ENCODE measurements around the gene PDE8B.
A peak's percentile ranks its signal among the peaks of the same experiment; 100 is the strongest.

Gene PDE8B

DNA sequence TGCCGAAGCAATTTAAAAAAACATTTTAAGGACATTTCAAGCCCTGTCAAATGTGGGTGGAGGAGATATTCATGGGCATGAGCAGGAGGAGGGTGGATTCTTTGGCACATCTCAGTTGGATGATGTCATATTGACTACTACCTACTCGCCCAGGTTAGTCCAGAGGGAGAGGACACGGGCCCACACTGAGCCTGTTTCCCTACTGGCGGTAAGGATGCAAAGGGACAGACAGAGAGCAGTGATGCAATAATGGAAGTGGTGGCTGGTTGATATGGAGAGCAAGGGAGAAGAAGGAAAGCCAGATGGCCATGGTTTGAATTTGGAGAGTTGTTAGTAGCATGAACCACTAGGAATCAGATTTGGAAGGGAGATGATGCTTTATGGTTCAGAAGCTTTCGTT lies 34.1 kb upstream of the PDE8B start:
- TF ChIP-seq JUND (IDR thresholded peaks at IDR 0.05; ENCODE audit: low read depth), result no peak
- in situ Hi-C loops (cut with HindIII; ENCODE audit: low pct_unique_long_range_greater_than_20kb, low sequenced_read_pairs), result no loop called here
- DNase-seq (ENCODE audit: low read depth in 1 of 2, low spot score in 1 of 2), result no peak

DNA sequence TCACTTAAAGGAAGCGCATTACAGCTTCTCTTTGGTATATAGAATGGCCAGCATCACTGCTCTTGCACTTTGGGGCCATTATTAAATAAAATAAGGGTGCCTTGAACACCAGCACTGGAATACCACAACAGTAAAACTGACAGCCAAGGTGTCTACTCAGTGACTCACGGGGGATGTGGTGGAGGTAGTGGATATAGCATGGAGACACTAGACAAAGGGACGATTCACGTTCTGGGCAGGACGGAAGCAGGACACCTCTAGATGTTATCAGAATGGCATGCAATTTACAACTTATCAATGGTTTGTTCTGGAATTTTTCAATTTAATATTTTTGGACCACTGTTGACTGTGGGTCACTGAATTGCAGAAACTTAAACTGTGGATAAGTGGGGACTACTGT lies 32.9 kb upstream of the PDE8B start:
- DNase-seq (ENCODE audit: low read depth in 1 of 2, low spot score in 1 of 2), result no peak
- no peak for TF ChIP-seq JUND (IDR thresholded peaks at IDR 0.05; ENCODE audit: low read depth)
- in situ Hi-C loops (cut with HindIII; ENCODE audit: low pct_unique_long_range_greater_than_20kb, low sequenced_read_pairs), result no loop called here

DNA sequence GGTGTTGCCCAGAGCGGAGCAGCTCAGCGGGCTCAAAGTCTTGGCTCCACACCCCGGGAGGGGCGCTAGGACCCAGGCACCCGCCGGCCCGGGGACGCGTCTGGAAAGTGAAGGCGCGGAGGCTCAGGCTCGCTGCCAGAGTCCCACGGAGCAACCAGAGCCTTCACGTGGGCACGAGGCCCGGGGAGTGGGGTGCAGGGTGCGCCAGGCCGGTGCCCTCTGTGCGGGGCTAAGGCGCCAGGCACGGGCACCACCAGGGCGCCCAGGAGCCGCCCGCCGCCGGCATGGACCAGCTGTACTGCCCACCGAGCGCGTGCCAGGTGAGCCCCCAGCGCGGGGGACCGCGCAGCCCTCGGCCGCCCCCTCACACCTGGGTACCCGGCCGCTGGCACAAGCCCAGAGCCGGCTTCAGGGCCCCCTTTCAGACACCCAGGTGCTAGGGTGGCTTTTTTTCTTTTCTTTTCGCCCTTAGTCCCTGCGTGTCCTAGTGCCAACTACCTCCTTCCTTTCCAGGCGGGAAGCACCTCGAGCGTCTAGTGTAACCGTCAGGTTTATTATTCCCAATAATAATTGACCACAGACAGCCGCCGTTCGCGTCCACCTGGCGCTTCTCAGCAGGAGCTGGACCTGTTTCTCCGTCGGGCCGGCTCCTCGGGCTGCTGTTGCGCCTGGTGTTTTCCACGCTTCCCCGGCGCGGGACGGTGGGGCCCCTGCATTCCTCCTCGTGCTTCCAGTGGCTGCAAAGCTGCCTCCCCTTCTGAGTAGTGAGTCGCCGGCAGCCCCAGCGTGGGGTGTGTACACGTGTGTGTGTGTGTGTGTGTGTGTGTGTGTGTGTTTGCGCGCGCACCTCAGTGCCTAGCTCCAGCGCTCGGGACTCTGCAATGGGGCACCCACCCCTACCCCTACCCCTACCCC lies 30.1 kb upstream of the PDE8B start:
- peak; percentile 40 to 60 for DNase-seq (ENCODE audit: low read depth in 1 of 2, low spot score in 1 of 2)
- TF ChIP-seq JUND (IDR thresholded peaks at IDR 0.05; ENCODE audit: low read depth), result no peak
- in situ Hi-C loops (cut with HindIII; ENCODE audit: low pct_unique_long_range_greater_than_20kb, low sequenced_read_pairs), result no loop called here

DNA sequence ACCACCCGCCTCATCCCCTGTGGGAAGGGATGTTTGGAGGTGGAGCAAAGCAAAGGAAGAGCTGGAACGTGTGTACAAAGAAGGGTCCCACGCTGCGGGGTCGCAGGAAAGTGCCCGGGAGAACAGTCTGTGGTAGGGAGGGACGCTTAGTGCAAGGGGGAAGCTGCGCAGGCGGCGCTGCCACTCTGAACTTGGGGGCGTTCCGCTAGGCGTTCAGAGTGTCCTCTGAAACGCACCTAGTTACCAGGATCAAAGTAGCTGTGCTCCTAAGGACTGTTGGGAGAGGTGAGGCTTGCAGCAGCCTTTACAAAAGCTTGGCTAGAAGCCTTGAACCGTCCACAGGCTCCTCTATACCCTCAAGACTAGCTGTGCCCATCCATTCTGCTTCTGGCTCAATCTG lies 29.3 kb upstream of the PDE8B start:
- no peak for DNase-seq (ENCODE audit: low read depth in 1 of 2, low spot score in 1 of 2)
- TF ChIP-seq JUND (IDR thresholded peaks at IDR 0.05; ENCODE audit: low read depth), result no peak

DNA sequence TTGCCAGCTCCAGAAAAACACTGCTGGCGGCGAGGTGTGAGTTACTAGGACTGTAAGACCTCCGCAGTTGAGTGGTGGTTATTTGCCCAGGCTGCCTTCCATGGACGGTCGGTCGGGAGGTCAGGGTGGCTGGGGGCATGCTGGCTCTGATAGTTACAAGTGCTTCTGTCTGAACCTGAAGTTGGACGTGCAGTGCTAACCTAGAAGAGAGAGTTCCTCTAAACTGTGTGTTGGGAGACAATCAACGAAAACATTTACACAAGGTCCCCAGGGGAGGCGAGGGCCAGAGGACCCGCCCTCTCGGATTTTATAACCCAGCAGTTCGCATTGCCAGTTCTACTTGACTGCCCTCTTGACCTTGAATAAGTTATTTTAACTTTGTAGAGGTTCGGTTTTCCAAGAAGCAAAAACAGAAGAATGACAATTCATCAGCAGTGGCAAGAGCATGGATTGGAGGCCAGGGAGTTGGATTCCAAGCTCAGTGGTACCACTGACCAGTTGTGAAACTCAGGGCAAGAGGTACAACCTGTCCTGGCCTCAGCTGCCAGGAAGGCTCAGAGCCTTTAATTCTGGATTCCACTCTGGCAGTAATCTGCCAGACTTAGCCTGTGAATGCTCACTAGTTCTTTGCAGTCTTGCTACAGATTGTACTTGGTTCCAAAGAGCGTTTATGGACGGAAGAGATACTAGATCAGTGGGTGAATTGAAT lies 28.7 kb upstream of the PDE8B start:
- in situ Hi-C loops (cut with HindIII; ENCODE audit: low pct_unique_long_range_greater_than_20kb, low sequenced_read_pairs), result no loop called here
- no peak for TF ChIP-seq JUND (IDR thresholded peaks at IDR 0.05; ENCODE audit: low read depth)
- no peak for DNase-seq (ENCODE audit: low read depth in 1 of 2, low spot score in 1 of 2)

More for the DNA sequence above, 29.3 kb upstream of the PDE8B start:
- in situ Hi-C loops (cut with HindIII; ENCODE audit: low pct_unique_long_range_greater_than_20kb, low sequenced_read_pairs), result no loop called here

DNA sequence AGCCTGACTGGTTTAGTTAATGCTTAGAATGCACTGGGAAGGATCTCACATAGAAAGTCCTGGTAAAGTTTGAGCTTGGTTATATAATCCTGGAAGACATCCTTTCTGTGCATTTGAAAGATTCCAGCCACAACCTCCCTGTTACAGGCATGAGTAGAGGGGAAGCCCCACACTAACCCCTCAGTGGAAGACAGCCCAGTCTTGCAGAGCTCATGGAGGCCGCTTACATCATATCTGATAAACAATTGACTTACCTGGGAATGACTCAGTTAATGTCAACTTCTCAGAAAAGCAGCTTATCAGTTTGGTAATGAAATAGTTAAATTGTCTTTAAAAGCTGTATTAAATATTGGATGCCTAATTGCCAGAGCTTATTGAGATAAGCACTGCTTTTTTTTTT lies 28.1 kb upstream of the PDE8B start:
- TF ChIP-seq JUND (IDR thresholded peaks at IDR 0.05; ENCODE audit: low read depth), result no peak
- in situ Hi-C loops (cut with HindIII; ENCODE audit: low pct_unique_long_range_greater_than_20kb, low sequenced_read_pairs), result no loop called here
- DNase-seq (ENCODE audit: low read depth in 1 of 2, low spot score in 1 of 2), result no peak

DNA sequence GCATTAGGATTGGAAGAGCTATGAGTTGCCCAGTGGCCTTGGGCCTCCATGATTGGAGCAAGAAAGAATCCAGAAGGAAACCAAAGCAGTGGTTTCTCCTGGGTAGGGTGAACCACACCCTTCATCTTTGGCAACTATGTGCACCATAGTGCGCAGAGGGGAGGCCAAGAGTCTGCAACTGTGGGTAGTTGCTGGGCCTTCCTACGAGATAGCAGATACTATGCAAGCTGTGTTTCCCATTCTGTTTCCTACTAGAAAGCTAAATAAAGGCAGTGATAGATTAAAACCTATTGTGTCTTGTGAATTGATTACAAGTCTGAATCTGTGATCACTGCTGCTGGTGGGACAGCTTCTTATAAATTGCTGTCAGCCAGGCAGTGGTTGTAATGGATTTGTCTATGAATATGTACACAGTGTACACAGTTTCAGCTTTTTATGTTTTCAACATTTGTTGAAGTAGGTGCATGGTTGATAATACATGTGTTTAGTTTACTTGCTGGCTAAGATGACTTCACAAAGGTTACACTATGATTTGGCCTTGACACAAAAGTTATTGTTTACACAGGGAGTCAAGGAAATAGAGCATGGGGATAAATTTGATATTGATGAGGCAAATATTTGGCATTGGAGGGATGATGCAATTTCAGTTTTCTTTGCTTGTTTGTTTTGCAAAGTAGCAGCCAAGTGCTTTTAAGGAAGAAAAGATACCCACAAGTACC lies 23.7 kb upstream of the PDE8B start:
- TF ChIP-seq JUND (IDR thresholded peaks at IDR 0.05; ENCODE audit: low read depth), result no peak
- in situ Hi-C loops (cut with HindIII; ENCODE audit: low pct_unique_long_range_greater_than_20kb, low sequenced_read_pairs), result no loop called here
- DNase-seq (ENCODE audit: low read depth in 1 of 2, low spot score in 1 of 2), result peak in 1 of 2 experiments; percentile 39

DNA sequence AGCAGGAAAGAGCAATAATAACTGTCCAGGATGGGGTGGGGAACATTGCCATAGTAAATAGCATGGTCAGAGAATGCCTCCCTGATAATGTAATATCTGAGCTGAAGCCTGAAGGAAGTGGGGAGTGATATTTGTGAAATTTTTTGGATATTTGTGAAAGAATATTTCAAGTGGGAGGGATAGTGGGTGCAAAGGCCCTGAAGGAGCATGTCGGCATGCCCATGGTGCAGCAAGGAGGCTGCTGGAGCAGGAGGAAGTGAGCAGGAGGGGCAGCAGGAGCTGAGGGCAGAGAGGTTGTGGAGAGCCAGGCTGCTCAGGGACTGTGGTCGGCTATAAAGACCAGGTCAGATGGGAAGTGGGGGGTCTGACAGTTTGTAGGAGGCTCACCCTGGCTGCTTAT lies 21.1 kb upstream of the PDE8B start:
- no peak for DNase-seq (ENCODE audit: low read depth in 1 of 2, low spot score in 1 of 2)
- in situ Hi-C loops (cut with HindIII; ENCODE audit: low pct_unique_long_range_greater_than_20kb, low sequenced_read_pairs), result no loop called here
- TF ChIP-seq JUND (IDR thresholded peaks at IDR 0.05; ENCODE audit: low read depth), result no peak

DNA sequence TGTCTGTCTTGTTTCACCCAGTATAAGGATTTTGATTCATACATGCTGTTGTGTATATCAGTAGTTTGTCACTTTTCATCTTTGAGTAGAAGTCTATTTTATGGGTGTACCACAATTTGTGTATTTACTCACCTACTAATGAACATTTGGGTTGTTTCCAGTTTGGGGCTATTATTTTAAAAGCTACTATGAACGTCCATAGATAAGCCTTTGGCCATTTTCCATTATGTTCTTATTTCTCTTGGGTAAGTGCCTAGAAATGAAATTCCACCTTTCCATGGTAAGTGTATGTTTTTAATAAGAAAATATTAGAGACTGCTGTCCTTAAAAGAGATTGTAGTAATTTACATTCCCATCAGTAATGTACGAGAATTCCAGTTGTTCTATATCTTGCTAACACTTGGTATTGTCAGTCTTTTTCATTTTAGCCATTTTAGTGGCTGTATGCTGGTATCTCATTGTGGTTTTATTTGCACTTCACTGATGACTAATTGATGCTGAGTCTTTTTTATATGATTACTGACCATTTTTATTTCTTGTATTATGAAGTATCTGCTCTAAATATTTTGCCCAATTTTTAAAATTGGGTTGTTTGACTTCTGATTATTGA lies 17.9 kb upstream of the PDE8B start:
- no peak for TF ChIP-seq JUND (IDR thresholded peaks at IDR 0.05; ENCODE audit: low read depth)
- in situ Hi-C loops (cut with HindIII; ENCODE audit: low pct_unique_long_range_greater_than_20kb, low sequenced_read_pairs), result no loop called here

DNA sequence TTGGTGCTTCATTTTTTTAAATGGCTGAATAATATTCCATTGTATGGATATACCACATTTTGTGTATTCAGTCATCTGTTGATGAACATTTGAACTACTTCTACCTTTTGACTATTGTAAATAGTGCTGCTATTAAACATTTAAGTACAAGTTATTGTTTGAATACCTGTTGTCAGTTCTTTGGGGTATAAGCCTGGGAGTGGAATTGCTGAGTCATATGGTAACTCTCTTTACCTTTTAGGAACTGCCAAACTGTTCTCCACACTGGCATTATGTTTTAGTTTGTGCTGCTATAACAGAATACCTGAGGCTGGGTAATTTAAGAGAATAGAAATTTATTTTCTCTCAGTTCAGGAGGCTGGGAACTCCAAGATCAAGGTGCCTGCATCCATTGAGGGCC lies 15.7 kb upstream of the PDE8B start:
- no peak for TF ChIP-seq JUND (IDR thresholded peaks at IDR 0.05; ENCODE audit: low read depth)
- in situ Hi-C loops (cut with HindIII; ENCODE audit: low pct_unique_long_range_greater_than_20kb, low sequenced_read_pairs), result no loop called here
- no peak for DNase-seq (ENCODE audit: low read depth in 1 of 2, low spot score in 1 of 2)

More for the DNA sequence above, 17.9 kb upstream of the PDE8B start:
- DNase-seq (ENCODE audit: low read depth in 1 of 2, low spot score in 1 of 2), result no peak

DNA sequence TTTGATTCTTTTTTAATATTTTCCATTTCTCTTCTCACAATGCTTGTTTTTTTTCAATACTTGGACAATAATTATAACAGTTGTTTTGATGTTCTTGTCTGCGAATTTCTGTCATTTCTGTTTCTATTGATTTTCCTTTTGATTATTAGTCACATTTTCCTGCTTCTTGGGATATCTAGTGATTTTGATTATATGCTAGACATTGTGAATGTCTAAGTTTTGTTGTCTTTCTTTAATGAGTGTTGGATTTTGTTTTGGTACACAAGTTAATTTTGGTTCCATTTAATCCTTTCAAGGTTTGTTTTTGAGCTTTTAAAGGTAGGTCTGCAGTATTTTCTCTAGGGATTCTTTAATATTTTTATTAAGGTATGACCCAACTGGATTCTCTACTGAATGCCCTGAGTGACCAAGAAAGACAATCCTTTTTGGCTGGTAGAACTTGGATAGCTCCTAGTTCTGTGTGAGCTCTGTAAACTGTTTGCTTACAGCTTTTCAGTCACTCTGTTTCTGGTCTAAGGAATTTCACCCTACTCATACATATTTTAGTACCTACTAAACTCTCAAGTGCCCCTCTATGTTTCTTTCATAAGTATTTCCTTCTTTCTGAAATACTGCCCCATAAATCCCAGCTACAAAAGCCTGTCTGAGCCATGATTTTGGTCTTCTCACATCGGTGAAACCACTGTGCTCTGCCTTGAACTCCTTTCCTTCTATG lies 12.5 kb upstream of the PDE8B start:
- in situ Hi-C loops (cut with HindIII; ENCODE audit: low pct_unique_long_range_greater_than_20kb, low sequenced_read_pairs), result no loop called here
- DNase-seq (ENCODE audit: low read depth in 1 of 2, low spot score in 1 of 2), result no peak
- no peak for TF ChIP-seq JUND (IDR thresholded peaks at IDR 0.05; ENCODE audit: low read depth)

DNA sequence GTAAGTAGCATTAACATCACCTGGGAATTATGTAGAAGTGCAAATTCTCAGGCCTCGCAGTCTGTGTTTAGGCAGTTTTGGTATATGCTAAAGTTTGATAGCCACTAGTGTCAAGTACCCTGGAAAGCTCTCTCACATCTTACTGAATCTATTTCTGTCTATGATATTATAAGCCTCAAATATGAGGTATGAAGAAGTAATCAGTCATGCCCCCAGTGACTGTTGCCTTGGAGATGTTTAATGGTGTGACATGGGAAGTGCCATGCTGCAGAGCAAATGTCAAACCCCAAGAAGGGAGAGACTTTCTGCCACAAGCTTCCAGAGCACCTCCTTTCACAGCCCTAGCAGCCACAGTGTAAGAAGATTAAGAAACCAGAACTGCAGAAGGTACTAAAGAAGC lies 9.8 kb upstream of the PDE8B start:
- in situ Hi-C loops (cut with HindIII; ENCODE audit: low pct_unique_long_range_greater_than_20kb, low sequenced_read_pairs), result no loop called here
- DNase-seq (ENCODE audit: low read depth in 1 of 2, low spot score in 1 of 2), result no peak
- TF ChIP-seq JUND (IDR thresholded peaks at IDR 0.05; ENCODE audit: low read depth), result no peak

Measured in T47D (cell line).